Glomerular endothelial cell (primary cell): ENCODE results near the gene SLC2A4RG. TPM values are rescaled to one million over a fixed set of nuclear protein-coding genes. Genes with fewer than 3 reads are reported as not detected.

Experiments
- DNase-seq: peaks from one replicate; pipeline ENCODE4 v3.0.0-alpha.2; 2011; ENCODE audit warnings: low read depth, low spot score; ENCODE audit errors: extremely low read depth
- total RNA-seq: library from RNA; depleted of rRNA; stranded (reverse); fragments of >200 nt; gene quantifications from 2 replicates; pipeline ENCODE4 v1.2.3, GENCODE V29; 2015

The SLC2A4RG gene
- total RNA-seq, 1 donor from 2014 or later, result 81.2 TPM

DNA sequence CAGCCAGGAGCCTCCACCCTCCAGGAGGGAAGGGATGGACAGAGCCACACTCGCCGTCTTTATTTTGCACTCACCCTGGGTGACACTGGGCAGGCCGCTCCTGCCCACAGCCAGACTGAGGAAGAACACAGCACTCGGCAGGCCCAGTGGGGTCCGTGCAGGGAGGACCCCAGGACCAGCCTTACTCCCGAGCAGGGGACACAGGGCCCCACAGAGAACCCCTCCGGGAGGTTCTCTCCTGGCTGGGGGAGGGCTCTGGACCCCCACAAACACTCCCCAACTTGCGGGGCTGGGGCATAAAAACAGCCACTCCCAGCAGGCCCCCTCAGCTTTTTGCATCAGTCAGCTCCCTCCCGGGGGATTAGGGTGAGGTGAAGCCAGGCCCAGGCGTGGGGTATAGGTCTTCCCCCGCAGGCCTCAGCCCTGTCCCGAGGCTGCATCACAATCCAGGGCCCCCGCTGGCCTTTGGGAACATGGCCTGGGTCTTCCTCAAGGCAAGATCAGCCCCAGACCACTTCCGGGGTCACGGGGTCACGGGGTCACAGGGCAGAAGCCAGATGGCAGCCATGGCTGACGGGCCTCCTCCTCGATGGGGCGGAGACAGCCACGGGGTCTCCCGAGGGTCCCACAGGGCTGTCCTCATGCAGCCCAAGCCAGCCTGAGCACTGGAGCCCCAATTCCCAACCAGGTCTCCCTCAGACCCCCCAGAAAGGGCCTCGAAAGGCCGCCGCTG, 39.9 kb upstream of the SLC2A4RG start:
- no peak for DNase-seq

DNA sequence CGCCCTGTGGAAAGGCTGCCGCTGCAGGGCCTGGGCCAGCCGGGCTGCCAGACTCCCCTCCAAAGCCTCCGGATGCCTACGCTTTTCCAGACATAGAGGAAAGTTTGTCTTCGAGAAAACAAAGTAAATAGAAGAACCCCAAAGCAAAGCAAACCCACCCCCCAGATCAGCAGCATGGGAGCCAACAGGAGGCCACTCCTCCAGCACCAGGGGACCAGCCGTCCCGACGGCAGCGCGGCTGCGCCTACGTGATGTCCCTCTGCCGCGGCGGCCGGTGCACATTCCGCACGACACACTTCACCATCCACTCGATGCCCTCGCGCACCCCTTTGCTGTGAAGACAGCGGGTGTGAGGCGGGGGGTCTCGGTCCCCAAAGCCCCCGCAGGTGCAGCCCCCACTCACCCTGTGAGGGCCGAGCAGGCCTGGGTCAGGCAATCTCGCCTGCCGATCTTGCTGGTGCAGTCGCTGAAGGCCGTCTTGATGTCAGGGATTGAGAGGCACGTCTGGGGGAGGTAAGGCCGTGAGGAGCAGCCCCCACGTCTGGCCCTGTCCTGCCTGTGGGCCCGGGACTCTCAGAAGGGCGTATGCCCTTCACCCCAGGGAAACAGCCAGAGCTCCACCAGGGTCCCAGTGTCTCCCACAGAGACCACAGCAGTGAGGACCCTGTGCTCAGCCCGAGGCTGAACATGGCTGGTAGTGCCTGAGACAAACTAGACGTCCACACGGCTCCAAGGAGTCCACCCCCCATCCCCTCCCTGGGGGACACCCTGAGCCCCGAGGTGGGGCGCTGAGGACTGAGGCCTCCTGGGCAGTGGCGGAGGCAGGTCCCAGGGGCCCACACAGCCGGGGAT, 39.2 kb upstream of the SLC2A4RG start:
- no peak for DNase-seq

- no peak for DNase-seq
Measured at GRCh38 chr20:63701051-63701328, 38.6 kb upstream of the SLC2A4RG start.

- no peak for DNase-seq
Measured at GRCh38 chr20:63701329-63702035, 38.1 kb upstream of the SLC2A4RG start.

- no peak for DNase-seq
Measured at GRCh38 chr20:63702036-63702665, 37.4 kb upstream of the SLC2A4RG start.

DNA sequence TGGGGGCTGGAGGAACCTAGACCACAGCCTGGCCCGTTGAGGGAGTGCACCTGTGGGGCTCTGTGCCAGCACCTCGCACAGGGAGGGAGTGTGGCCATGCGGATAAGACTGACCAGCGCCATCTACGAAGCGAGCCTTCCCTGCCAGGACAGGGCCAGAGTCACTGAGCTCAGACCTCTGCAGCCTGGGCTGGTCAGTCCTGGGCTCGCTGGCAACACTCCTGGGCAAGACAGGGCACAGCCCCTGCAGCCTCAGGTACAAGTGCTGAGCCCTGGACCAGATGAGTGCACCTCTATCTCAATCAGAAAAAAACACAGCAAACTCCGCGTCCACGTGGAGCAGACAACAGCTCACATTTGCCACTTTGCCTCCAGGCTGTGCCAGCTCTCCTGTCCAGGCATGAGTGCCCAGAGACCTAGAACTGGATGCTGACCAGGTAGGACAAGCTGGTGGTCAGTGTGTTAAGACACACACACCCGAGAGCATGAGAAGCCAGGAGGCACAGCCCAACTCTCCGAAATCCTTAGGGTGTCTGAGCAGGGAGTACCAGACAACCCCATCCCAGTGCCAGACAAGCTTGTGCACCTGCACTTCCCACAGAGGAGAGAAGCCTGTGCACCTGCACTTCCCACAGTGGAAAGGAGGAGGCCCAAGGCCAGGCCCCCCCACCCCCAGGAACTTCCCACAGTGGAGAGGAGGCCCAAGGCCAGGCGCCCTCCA, 36.7 kb upstream of the SLC2A4RG start:
- no peak for DNase-seq

DNA sequence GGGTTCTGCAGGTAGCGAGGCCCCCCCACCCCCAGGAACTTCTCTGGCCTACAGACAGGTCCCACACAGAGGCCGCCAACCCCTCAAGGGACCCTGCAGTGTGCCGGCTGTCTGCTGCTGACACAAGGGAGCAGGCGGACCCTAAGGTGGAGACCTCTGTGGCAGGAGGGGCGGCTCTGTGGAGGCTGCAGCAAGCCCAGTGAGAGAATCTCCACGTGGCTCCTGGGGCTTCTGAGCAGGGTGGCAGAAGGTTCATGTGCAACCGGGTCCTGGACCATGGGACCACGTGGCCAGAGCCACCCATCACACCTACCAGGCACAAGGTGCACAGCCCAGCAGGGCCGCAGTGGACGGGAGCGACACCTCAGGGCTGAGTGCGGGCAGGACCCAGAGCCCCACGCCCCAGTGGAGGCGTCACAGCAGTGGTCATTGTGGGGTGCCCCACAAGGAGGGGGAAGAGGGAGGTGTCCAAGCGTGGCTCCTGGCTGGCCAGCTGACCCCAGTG, 36.1 kb upstream of the SLC2A4RG start:
- no peak for DNase-seq

DNA sequence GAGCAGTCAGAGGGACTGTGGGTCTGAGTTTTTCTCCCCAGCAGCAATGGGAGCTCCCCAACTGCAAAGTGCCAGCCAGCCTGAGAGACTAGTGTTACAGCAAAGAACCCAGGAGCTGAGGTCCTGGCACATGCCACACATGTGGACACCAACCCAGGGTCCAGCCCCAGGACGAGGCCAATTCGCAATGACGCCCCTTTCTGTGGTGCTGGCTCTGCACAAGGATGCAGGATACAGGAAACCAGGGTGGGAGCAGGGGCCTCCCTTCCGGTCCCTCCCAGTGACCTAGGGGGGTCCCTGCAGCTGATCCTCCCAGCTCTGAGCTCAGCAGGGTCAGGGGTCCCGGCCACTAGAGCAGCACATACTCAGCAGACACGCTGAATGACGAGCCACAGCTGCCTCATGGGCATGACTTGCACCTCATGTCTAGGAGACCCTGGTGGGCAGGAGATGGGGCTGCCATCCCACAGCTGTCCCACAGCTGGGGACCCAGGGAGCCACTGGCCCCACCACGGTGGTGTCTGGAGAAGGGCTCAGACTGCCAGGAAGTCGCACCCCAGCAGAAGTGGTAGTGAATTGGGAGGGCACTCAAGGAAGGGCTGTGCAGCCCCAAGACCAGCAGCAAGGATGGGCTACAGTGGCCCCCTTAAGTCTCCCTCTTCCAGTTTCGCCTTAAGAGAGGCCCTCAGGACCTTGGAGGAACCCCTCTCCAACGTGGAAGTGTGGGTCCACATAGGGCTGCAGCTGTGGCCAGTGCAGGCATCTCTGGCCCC, 35.4 kb upstream of the SLC2A4RG start:
- no peak for DNase-seq

DNA sequence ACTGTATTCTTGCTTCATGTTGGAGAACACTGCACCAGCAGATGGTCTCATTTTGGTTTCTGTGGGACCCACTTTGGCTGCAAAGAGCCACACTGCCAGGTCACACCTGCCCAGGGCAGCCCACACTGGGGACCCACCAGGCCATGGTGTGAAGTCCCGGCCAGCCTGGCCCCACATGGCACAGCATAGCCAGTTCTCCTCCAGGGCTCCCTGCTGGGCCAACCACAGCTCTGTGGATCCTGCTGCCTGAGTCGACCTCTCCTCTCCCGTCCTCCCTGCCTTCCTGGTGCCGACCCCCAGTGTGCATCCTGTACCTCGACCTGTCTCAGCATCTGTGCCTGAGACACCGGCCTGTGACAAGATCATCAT, 34.8 kb upstream of the SLC2A4RG start:
- no peak for DNase-seq

DNA sequence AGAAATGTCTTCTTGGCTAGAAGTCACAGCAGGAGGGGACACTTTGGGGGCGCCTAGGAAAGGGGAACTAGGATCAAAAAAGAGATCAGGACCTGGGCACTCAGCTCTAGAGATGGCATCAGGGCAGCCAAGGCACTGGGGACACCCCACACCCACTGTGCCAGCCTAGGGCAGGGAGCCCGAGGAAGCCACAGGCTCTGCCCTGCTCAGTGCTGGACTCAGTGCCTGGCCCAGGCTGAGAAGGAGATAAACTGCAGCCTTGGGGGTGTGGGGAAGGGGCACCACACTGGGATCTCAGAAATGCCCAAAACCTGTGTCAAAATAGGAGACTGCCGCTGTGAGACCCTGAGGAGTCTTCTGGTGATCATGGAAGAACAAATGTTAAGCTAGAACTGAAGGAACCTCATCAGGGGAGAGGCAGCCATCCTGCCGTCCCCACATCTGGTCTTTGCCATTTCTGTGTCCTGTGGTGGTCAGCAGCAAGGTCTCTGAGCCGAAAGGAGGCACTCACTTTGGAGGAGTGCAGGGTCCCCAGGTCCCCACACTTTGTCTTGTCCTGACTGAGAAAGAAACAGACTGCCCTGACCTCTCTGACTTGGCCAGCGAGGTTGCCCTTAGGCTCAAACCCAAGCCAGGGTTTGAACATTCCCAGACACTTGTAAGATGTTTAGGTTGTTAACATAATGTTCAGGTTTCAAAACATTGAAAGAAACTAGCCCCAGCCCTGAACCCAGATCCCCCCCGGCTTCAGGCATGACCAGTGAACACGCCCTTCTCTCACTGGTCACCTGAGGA, 34.1 kb upstream of the SLC2A4RG start:
- no peak for DNase-seq

DNA sequence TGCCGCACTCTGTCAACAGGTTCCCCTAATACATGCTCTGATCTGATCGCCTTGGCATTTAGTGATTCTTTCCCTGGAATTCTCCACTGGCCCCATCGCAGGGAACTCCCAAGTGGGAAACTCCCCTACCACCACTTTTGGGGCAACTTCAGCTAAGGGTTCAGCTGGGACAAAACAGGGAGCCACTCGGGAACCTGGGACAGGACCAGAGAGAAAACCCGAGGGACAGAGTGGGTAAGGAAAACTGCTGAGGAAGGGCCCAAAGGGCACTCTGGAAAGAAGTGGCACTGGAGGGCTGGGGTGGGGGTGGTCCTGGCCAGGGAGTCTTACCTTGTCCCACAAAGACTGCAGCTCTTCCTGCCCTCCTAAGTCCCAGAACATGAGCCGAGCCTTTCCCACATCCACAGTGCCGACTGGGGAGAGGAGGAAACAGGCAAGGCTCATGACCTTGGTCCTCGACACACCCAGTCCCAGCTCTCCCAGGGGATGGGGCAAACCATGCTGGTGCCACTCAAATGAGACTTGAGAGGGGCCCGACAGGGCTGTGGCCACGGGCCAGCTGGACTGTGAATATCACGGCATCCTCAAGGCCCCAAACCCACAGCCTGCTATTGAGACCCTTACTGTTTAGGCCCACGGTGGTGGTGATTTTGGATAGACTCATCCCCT, 33.4 kb upstream of the SLC2A4RG start:
- DNase-seq, result no peak

- no peak for DNase-seq
Measured at GRCh38 chr20:63706852-63707557, 32.6 kb upstream of the SLC2A4RG start.

GRCh38 chr20:63707558-63708300, 31.8 kb upstream of the SLC2A4RG start, which contains the start of the genes ARFRP1 and ZGPAT:
ARFRP1 (minus strand) TSS chr20:63707976; CDS start chr20:63707091, 885 bp downstream.
ZGPAT (plus strand) TSS chr20:63708039; CDS start chr20:63708581, 542 bp downstream.
- DNase-seq, result no peak

DNA sequence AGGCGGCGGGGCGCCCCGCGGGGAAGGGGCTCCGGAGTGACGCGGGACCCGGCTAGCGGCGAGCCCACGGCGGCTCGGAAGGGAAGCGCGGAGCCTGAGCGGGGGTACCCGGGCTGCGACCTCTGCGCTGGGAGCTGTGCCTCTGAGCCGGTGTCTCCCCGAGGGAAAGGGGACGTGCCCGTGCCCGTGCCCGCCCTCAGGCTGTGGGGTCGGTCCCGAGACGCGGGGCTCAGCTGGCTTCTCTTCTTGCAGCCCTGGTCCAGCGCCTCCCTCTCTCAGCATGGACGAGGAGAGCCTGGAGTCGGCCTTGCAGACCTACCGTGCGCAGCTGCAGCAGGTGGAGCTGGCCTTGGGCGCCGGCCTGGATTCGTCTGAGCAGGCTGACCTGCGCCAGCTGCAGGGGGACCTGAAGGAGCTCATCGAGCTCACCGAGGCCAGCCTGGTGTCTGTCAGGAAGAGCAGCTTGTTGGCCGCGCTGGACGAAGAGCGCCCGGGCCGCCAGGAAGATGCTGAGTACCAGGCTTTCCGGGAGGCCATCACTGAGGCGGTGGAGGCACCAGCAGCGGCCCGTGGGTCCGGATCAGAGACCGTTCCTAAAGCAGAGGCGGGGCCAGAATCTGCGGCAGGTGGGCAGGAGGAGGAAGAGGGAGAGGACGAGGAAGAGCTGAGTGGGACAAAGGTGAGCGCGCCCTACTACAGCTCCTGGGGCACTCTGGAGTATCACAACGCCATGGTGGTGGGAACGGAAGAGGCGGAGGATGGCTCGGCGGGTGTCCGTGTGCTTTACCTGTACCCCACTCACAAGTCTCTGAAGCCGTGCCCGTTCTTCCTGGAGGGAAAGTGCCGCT, 31.1 kb upstream of the SLC2A4RG start:
- DNase-seq, result no peak

- no peak for DNase-seq
Measured at GRCh38 chr20:63709149-63709527, 30.4 kb upstream of the SLC2A4RG start.

DNA sequence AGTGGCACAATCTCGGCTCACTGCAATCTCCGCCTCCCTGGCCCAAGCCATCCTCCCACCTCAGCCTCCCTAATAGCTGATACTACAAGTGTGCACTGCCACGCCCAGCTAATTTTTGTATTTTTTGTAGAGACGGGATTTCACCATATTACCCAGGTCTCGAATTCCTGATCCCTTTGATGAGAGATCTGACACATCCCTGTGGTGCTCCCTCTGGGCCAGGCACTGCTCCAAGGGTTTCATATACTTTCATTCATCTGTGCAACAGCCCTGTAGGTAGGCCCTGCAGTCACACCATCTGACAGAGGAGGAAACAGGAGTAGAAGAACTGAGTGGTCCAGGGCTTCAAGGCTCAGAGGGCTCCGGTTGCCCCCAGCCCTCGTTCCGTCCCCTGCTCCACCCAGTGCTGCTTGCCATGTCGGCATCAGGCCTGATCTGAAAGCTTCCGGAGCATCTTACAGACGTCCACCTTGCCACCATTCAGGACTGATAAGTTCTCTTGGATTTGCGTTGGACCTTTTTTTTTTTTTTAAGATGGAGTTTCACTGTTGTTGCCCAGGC, 28.4 kb upstream of the SLC2A4RG start:
- no peak for DNase-seq
